AG04449 (cell line): ENCODE data around the gene CCDC149.

Experiments used
- CTCF ChIA-PET: fragments of 350-600 bp; formaldehyde crosslinking; extraction: SDS; loops from one replicate; lab custom pipeline; 2021; ENCODE audit warnings: antibody characterized with exemption; lab: Yijun Ruan, JAX
- POLR2A ChIA-PET: fragments of 400-600, 350-600 bp; formaldehyde crosslinking; extraction: SDS; loops from one replicate; lab custom pipeline; 2020; ENCODE audit warnings: antibody characterized with exemption, inconsistent platforms; lab: Yijun Ruan, JAX
- DNase-seq: peaks from one replicate; pipeline ENCODE4 v3.0.0-alpha.2; 2010; ENCODE audit warnings: low read depth, low spot score
- H3K4me3 ChIP-seq: 2 replicates; pipeline ENCODE4 v1.5.1; 2011; ENCODE audit warnings: low read depth, mild to moderate bottlenecking, control low read depth, low read length
- TF ChIP-seq, protein P1 (sequence below): IDR thresholded peaks from one replicate; pipeline ENCODE4 v1.5.1; 2011; ENCODE audit warnings: mild to moderate bottlenecking, moderate library complexity, low read length, control low read depth, inconsistent platforms; ENCODE audit not compliant: insufficient read depth; ENCODE audit errors: missing control alignments

Gene CCDC149

DNA sequence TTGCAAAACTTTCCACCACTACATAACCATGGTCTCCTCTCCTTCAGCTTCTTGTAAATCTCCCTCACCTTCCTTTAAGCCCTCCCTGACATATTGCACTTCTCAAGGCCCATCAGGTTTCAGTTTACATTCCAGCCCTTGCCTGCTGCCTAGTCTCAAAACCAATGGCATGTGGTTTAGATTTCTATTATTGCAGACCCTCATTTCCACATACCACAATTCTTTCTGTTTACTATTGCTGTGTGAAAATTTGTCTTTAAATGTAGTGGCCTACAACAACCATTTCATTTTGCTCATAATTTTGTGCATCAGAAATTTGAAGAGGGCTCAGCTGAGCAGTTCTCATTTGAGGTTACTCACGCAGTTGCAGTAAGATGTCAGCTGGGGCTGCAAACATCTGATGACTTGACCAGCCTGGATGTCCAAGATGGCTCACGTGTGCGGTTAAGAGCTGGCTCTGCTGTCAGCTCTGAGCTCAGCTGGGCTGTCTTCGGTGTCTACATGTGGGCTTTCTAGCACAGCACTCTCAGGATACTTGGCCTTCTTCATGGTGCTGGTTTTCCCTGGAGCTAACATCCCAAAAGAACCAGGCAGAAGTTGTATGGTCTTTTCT, 147.4 kb downstream of the CCDC149 start:
- CTCF ChIA-PET: interaction anchor here (1.6 kb wide), 1 partner anchor 215 kb away, joined by 4 read pairs; no protein-coding TSS in a partner anchor
- POLR2A ChIA-PET: interaction anchor here (0.7 kb wide), 1 partner anchor 245 kb away, joined by 3 read pairs; no protein-coding TSS in a partner anchor
- no peak for DNase-seq
- no peak overlapping the region for H3K4me3 ChIP-seq
- TF ChIP-seq, protein P1, sequence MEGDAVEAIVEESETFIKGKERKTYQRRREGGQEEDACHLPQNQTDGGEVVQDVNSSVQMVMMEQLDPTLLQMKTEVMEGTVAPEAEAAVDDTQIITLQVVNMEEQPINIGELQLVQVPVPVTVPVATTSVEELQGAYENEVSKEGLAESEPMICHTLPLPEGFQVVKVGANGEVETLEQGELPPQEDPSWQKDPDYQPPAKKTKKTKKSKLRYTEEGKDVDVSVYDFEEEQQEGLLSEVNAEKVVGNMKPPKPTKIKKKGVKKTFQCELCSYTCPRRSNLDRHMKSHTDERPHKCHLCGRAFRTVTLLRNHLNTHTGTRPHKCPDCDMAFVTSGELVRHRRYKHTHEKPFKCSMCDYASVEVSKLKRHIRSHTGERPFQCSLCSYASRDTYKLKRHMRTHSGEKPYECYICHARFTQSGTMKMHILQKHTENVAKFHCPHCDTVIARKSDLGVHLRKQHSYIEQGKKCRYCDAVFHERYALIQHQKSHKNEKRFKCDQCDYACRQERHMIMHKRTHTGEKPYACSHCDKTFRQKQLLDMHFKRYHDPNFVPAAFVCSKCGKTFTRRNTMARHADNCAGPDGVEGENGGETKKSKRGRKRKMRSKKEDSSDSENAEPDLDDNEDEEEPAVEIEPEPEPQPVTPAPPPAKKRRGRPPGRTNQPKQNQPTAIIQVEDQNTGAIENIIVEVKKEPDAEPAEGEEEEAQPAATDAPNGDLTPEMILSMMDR: no peak

DNA sequence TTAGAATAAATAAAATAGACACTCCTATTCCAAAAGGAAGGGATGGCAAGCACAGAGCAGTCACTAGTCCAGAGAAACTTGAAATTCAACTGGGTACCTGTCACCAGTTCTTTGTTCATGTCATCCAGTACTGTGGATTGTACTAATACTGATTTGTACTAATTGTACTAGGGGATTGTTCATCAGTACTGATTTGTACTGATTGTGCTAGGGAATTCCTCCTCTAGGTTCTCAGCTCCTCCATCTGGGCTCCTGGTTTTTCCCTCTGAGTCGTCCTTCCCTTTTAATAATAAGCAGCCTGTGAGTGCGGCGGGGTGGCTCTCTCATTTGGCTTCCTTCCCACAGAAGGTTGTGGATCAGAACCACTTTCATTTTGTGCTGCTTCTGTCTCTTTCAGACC, 148.5 kb downstream of the CCDC149 start:
- DNase-seq: no peak
- TF ChIP-seq, protein P1: no peak
- H3K4me3 ChIP-seq: no peak overlapping the region
- CTCF ChIA-PET: interaction anchor here (0.5 to 1.6 kb wide), 2 partner anchors 216 to 432 kb away, joined by 3 to 4 read pairs; no protein-coding TSS in a partner anchor
- POLR2A ChIA-PET: no interaction called here

DNA sequence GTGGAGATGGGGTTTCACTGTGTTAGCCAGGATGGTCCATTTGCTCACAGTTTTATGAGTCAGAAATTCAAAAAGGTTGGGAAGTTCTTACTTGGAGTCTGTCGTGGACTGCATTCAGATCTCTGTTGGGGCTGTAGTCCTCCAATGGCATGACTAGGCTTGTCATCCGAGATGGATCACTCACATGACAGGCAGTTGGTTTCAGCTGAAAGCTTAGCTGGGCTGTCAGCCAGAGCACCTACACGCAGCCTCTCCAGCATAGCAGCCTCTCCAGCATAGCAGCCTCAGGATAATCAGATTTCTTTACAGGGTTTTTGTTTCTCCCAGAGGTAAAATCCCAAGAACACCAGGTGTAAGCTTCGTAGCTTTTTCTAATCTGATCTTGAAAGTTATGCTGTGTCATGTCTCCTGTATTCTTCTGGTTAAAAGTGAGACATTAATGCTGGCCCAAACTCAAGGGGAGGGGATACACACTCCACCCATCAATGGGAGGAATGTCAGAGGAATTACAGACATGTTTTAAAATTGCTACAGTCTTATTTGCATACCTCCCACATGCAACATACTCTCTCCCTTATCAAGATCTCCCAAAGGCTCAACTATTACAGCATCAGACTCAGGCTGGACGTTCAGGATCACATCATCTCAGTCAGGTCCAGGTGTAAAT, 149.1 kb downstream of the CCDC149 start:
- H3K4me3 ChIP-seq: no peak overlapping the region
- ChIA-PET POLR2A (no interaction called here), CTCF (interaction anchor here (1.6 kb wide), 1 partner anchor 217 kb away, joined by 4 read pairs; no protein-coding TSS in a partner anchor)
- no peak for DNase-seq
- TF ChIP-seq, protein P1: no peak
